ENCODE results near the gene ABHD8. TPM values are rescaled to one million over a fixed set of nuclear protein-coding genes. Genes with fewer than 3 reads are reported as not detected.
A peak's percentile ranks its signal among the peaks of the same experiment; 100 is the strongest.

The ABHD8 gene
- total and polyA plus RNA-seq, 2 of the 13 experiments (the other 11 are each of a cell fraction or from before 2014, with no cell fraction given): 6.3 to 7.2 TPM

DNA sequence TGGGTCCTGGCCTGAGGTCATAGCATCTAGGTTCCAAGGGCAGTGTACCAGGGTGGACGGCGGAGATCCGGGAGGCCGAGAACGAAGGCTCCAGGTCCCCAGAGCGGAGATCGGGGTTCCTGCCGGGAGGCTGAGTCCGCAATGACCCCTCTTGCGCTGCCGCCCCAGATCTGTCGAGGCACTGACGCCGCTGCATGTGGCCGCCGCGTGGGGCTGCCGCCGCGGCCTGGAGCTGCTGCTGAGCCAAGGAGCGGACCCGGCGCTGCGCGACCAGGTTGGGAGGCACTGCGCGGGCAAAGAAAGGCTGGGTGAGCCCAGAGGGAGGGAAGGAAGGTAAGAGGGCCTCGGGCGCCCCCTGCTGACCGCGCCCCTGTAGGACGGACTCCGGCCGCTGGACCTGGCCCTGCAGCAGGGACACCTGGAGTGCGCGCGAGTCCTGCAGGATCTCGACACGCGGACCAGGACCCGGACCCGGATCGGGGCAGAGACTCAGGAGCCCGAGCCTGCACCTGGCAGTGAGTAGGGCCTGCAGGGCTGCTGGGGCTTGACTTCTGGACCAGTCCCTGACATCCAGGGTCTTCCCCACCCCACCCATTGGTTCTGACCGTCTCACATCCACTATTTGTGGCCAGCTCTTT is 20.6 kb downstream of the ABHD8 start (continued):
- TF ChIP-seq ZKSCAN1 (IDR thresholded peaks at IDR 0.05; ENCODE audit: low read length): no peak
- no peak for TF ChIP-seq ZNF569 (CRISPR knock-in tag; IDR thresholded peaks at IDR 0.05; ENCODE audit: borderline replicate concordance)
- no peak for TF ChIP-seq NR2C2 (CRISPR knock-in tag; IDR thresholded peaks at IDR 0.05; ENCODE audit: borderline replicate concordance)
- TF ChIP-seq, protein P1, sequence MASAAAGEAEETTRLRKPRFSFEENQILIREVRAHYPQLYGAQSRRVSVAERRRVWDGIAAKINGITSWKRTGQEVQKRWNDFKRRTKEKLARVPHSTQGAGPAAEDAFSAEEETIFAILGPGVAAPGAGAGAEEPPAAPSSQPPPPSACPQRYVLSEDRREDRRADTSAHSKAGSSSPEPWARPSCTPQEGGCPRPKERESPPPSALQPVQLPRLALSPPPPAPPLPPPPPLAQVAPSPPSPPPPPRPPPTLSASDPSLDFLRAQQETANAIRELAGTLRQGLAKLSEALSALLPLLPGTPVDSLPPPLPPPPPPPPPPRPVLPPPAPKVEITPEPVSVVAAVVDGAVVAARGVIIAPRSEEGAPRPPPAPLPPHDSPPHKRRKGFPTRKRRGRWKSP (CRISPR knock-in tag; IDR thresholded peaks at IDR 0.05): peak; percentile 80; the same call in 1 of the 2 replicates
- TF ChIP-seq MED13 (CRISPR knock-in tag; IDR thresholded peaks at IDR 0.05): no peak
- TF ChIP-seq NR2F6 (IDR thresholded peaks at IDR 0.05): no peak
- peak; percentile 40; the same call in 1 of the 2 replicates for TF ChIP-seq NR2F6 (CRISPR knock-in tag; IDR thresholded peaks at IDR 0.05)
- TF ChIP-seq ARNT2 (CRISPR knock-in tag; IDR thresholded peaks at IDR 0.05; ENCODE audit: low read depth): peak; percentile 76; the same call in 1 of the 2 replicates
- TF ChIP-seq ATRX (CRISPR knock-in tag; IDR thresholded peaks at IDR 0.05; ENCODE audit: borderline replicate concordance): no peak
- TF ChIP-seq FOXP4 (CRISPR knock-in tag; IDR thresholded peaks at IDR 0.05): 0 out of 2 replicates have a peak, but pooled peaks have one; percentile 13
- TF ChIP-seq, protein P2, sequence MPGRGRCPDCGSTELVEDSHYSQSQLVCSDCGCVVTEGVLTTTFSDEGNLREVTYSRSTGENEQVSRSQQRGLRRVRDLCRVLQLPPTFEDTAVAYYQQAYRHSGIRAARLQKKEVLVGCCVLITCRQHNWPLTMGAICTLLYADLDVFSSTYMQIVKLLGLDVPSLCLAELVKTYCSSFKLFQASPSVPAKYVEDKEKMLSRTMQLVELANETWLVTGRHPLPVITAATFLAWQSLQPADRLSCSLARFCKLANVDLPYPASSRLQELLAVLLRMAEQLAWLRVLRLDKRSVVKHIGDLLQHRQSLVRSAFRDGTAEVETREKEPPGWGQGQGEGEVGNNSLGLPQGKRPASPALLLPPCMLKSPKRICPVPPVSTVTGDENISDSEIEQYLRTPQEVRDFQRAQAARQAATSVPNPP (CRISPR knock-in tag; IDR thresholded peaks at IDR 0.05): no peak
- no peak; the same call in 1 of the 2 replicates for TF ChIP-seq NFAT5 (CRISPR knock-in tag; IDR thresholded peaks at IDR 0.05)
- no peak for TF ChIP-seq SOX13 (IDR thresholded peaks at IDR 0.05)
- peak in 1 of 2 experiments; percentile 39; a peak in 1 of 4 replicates for TF ChIP-seq SOX13 (CRISPR knock-in tag; conservative IDR thresholded peaks at IDR 0.05 in 1 of 2, IDR thresholded peaks at IDR 0.05 in 1 of 2)
- no peak for TF ChIP-seq NR3C1 (CRISPR knock-in tag; IDR thresholded peaks at IDR 0.05)
- TF ChIP-seq TSC22D2 (CRISPR knock-in tag; IDR thresholded peaks at IDR 0.05; ENCODE audit: borderline replicate concordance): no peak; the same call in 1 of the 2 replicates
- TF ChIP-seq, protein P3, sequence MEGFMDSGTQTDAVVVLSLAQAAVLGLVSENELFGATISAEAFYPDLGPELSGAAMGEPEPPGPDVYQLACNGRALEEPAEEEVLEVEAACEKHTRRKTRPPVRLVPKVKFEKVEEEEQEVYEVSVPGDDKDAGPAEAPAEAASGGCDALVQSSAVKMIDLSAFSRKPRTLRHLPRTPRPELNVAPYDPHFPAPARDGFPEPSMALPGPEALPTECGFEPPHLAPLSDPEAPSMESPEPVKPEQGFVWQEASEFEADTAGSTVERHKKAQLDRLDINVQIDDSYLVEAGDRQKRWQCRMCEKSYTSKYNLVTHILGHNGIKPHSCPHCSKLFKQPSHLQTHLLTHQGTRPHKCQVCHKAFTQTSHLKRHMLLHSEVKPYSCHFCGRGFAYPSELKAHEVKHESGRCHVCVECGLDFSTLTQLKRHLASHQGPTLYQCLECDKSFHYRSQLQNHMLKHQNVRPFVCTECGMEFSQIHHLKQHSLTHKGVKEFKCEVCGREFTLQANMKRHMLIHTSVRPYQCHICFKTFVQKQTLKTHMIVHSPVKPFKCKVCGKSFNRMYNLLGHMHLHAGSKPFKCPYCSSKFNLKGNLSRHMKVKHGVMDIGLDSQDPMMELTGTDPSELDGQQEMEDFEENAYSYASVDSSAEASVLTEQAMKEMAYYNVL (CRISPR knock-in tag; IDR thresholded peaks at IDR 0.05; ENCODE audit: borderline replicate concordance): peak; percentile 74
